Measurements from ENCODE around the gene SUPT3H.

SUPT3H gene

GRCh38 chr6:45415788-45416518 lies 38.2 kb upstream of the SUPT3H start:
- TF ChIP-seq ZFX (IDR thresholded peaks at IDR 0.05) (no peak), CTCF (conservative IDR thresholded peaks at IDR 0.05) (no peak)
- H3K27ac ChIP-seq = no peak overlapping the region

GRCh38 chr6:45415315-45415714 lies 37.6 kb upstream of the SUPT3H start:
- TF ChIP-seq ZFX (IDR thresholded peaks at IDR 0.05) (no peak), CTCF (conservative IDR thresholded peaks at IDR 0.05) (no peak)
- H3K27ac ChIP-seq = no peak overlapping the region

- no peak overlapping the region for H3K27ac ChIP-seq
- TF ChIP-seq CTCF (conservative IDR thresholded peaks at IDR 0.05) = no peak
- TF ChIP-seq ZFX (IDR thresholded peaks at IDR 0.05) = no peak
These were observed 34.2 kb upstream of the SUPT3H start for GRCh38 chr6:45411959-45412358.

- TF ChIP-seq ZFX (IDR thresholded peaks at IDR 0.05) (no peak), CTCF (conservative IDR thresholded peaks at IDR 0.05) (no peak)
- no peak overlapping the region for H3K27ac ChIP-seq
These were observed 22.3 kb upstream of the SUPT3H start for GRCh38 chr6:45400021-45400420.

GRCh38 chr6:45398075-45398813 lies 20.5 kb upstream of the SUPT3H start:
- no peak overlapping the region for H3K27ac ChIP-seq
- TF ChIP-seq ZFX (IDR thresholded peaks at IDR 0.05) (no peak), CTCF (conservative IDR thresholded peaks at IDR 0.05) (no peak)

GRCh38 chr6:45394586-45395095 lies 16.9 kb upstream of the SUPT3H start:
- TF ChIP-seq CTCF (conservative IDR thresholded peaks at IDR 0.05) (no peak), ZFX (IDR thresholded peaks at IDR 0.05) (no peak)
- H3K27ac ChIP-seq = no peak overlapping the region

- no peak overlapping the region for H3K27ac ChIP-seq
- TF ChIP-seq ZFX (IDR thresholded peaks at IDR 0.05) (no peak), CTCF (conservative IDR thresholded peaks at IDR 0.05) (no peak)
These were observed 10.6 kb upstream of the SUPT3H start for GRCh38 chr6:45388328-45388727.
